K562 (cell line): Measurements from ENCODE around the gene TIPIN. TPM values are rescaled to one million over a fixed set of nuclear protein-coding genes. Genes with fewer than 3 reads are reported as not detected.
A peak's percentile ranks its signal among the peaks of the same experiment; 100 is the strongest.

ENCODE experiments used
- ETS2 ChIP-seq: IDR thresholded peaks from 2 replicates; pipeline ENCODE4 v1.6.1; 2016; ENCODE audit warnings: borderline replicate concordance, missing genetic modification characterization, mild to moderate bottlenecking, moderate library complexity, missing compliant biosample characterization; ENCODE audit not compliant: poor library complexity, severe bottlenecking
- FOXM1 ChIP-seq, 2 experiments: fragments of 450-650 bp in 1 of 2; sonication (generic) in 1 of 2; formaldehyde crosslinking in 1 of 2; IDR thresholded peaks; 2 replicates each; pipeline versions ENCODE4 v1.6.1 to v1.9.0; 2017 to 2022; ENCODE audit warnings: low read depth in 2 of 2, mild to moderate bottlenecking in 2 of 2, missing genetic modification reagents in 1 of 2, moderate library complexity in 1 of 2
- GABPB2 ChIP-seq: fragments of 250-450 bp; sonication (Bioruptor Pico); conservative IDR thresholded peaks from 2 replicates; pipeline ENCODE4 v1.5.1; 2021; ENCODE audit warnings: mild to moderate bottlenecking
- HMGN3 ChIP-seq: IDR thresholded peaks from 2 replicates; pipeline ENCODE4 v1.6.1; 2011; ENCODE audit warnings: borderline replicate concordance, low read depth, mild to moderate bottlenecking, mixed read lengths, low read length; ENCODE audit not compliant: insufficient read length; ENCODE audit errors: extremely low read depth
- HSF4 ChIP-seq: fragments of 250-450 bp; sonication (Bioruptor Pico); IDR thresholded peaks from 2 replicates; pipeline ENCODE4 v2.1.2; 2022; ENCODE audit warnings: mild to moderate bottlenecking, moderate library complexity, borderline replicate concordance
- JUND ChIP-seq, 2 experiments: IDR thresholded peaks; 2 replicates in 1 of 2; 3 replicates in 1 of 2; pipeline ENCODE4 v1.6.1; 2011; ENCODE audit warnings: borderline replicate concordance in 2 of 2, low read depth in 2 of 2, low read length in 2 of 2, improper control_type of control experiment in 1 of 2, missing biosample characterization in 1 of 2, missing genetic modification characterization in 1 of 2, missing genetic modification reagents in 1 of 2
- MAZ ChIP-seq, 2 experiments: fragments of 450-650 bp in 1 of 2; sonication (generic) in 1 of 2; formaldehyde crosslinking; IDR thresholded peaks in 1 of 2; conservative IDR thresholded peaks in 1 of 2; 2 replicates each; pipeline versions ENCODE4 v1.4.0 to v1.5.0; 2020; ENCODE audit warnings: mild to moderate bottlenecking in 1 of 2, missing genetic modification reagents in 1 of 2
- PCBP2 ChIP-seq: fragments of 200-400 bp; formaldehyde crosslinking; IDR thresholded peaks from 2 replicates; pipeline ENCODE4 v1.6.1; 2018; ENCODE audit warnings: low read length, low read depth, mild to moderate bottlenecking, moderate library complexity; ENCODE audit not compliant: poor library complexity, severe bottlenecking
- POLR2G ChIP-seq: fragments of 200-400 bp; formaldehyde crosslinking; IDR thresholded peaks from 2 replicates; pipeline ENCODE4 v1.6.1; 2017; ENCODE audit warnings: low read depth, mild to moderate bottlenecking, antibody characterized with exemption, low read length, moderate library complexity
- PTRF ChIP-seq: fragments of 450-650 bp; IDR thresholded peaks from 2 replicates; pipeline ENCODE4 v1.6.1; 2016; ENCODE audit warnings: mild to moderate bottlenecking, missing genetic modification characterization, missing compliant biosample characterization
- PYGO2 ChIP-seq: fragments of 450-650 bp; IDR thresholded peaks from 2 replicates; pipeline ENCODE4 v1.6.1; 2016; ENCODE audit warnings: mild to moderate bottlenecking, missing genetic modification characterization, moderate library complexity, missing compliant biosample characterization
- SMAD4 ChIP-seq: fragments of 250-450 bp; sonication (Bioruptor Pico); conservative IDR thresholded peaks from 2 replicates; pipeline ENCODE4 v1.8.0; 2021; ENCODE audit warnings: inconsistent platforms, mild to moderate bottlenecking, moderate library complexity
- SPI1 ChIP-seq: IDR thresholded peaks from 2 replicates; pipeline ENCODE4 v1.6.1; 2011; ENCODE audit warnings: low read depth, low read length, control low read depth, borderline replicate concordance
- STAT5A ChIP-seq: IDR thresholded peaks from 2 replicates; pipeline ENCODE4 v1.6.1; 2012; ENCODE audit warnings: low read length, inconsistent platforms, borderline replicate concordance
- TEAD4 ChIP-seq, 2 experiments: sonication (generic) in 1 of 2; formaldehyde crosslinking in 1 of 2; IDR thresholded peaks; 2 replicates each; pipeline versions ENCODE4 v1.6.1 to v1.8.0; 2012 to 2022; ENCODE audit warnings: borderline replicate concordance in 1 of 2, inconsistent platforms in 1 of 2, low read length in 1 of 2, mild to moderate bottlenecking in 1 of 2, missing genetic modification reagents in 1 of 2
- XRCC5 ChIP-seq: fragments of 200-400 bp; formaldehyde crosslinking; IDR thresholded peaks from 2 replicates; pipeline ENCODE4 v1.6.1; 2017; ENCODE audit warnings: low read depth, mild to moderate bottlenecking, low read length
- ZNF197 ChIP-seq: fragments of 200-800 bp; sonication (Bioruptor generic); IDR thresholded peaks from 2 replicates; pipeline ENCODE4 v1.6.1; 2016; ENCODE audit warnings: low read depth, missing genetic modification characterization, missing compliant biosample characterization
- ZNF436 ChIP-seq: fragments of 250-450, 450-650 bp; sonication (Bioruptor Pico); formaldehyde crosslinking; IDR thresholded peaks from 2 replicates; pipeline ENCODE4 v1.7.0; 2020; ENCODE audit warnings: mild to moderate bottlenecking
- polyA plus RNA-seq, 8 experiments: library from polyadenylated mRNA; depleted of rRNA in 4 of 8; stranded (reverse) in 5 of 8; unstranded in 3 of 8; fragments of >200 nt; fragmentation: Nextera tagmentation in 2 of 8; fragmentation: Illumina TruSeq in 1 of 8; extraction: Ambion mirVana in 2 of 8; extraction: Trizol in 1 of 8; gene quantifications; 2 replicates each; pipeline versions ENCODE4 v1.2.1 to v1.2.3, GENCODE V29; 2011 to 2014; ENCODE audit warnings: inconsistent platforms in 1 of 8, missing spikeins in 1 of 8
- total RNA-seq, 7 experiments: library from RNA; depleted of rRNA in 6 of 7; stranded (reverse); fragments of >200 nt in 6 of 7; fragmentation: Illumina TruSeq in 2 of 7; extraction: Trizol in 2 of 7; gene quantifications; 2 replicates each; pipeline versions ENCODE4 v1.2.1 to v1.2.3, GENCODE V29; 2011 to 2021; ENCODE audit warnings: low replicate concordance in 1 of 7
- TF ChIP-seq, protein P1 (sequence below): fragments of 250-450 bp; sonication (Bioruptor Pico); IDR thresholded peaks from 2 replicates; pipeline ENCODE4 v1.8.0; 2021; ENCODE audit warnings: borderline replicate concordance, mild to moderate bottlenecking, moderate library complexity; ENCODE audit not compliant: poor library complexity, severe bottlenecking
- TF ChIP-seq, protein P2 (sequence below): sonication (generic); formaldehyde crosslinking; IDR thresholded peaks from 2 replicates; pipeline ENCODE4 v1.8.1; 2022; ENCODE audit warnings: missing genetic modification reagents
- TF ChIP-seq, protein P3 (sequence below), 2 experiments: fragments of 450-650 bp in 1 of 2; sonication (generic) in 1 of 2; formaldehyde crosslinking in 1 of 2; IDR thresholded peaks in 1 of 2; conservative IDR thresholded peaks in 1 of 2; 2 replicates each; pipeline versions ENCODE4 v1.6.1 to v1.8.1; 2016 to 2023; ENCODE audit warnings: mild to moderate bottlenecking in 2 of 2, moderate library complexity in 2 of 2, inconsistent platforms in 1 of 2, missing genetic modification reagents in 1 of 2

TIPIN gene
- total and polyA plus RNA-seq, 9 of the 15 experiments (the other 6 are each of a cell fraction or from before 2014, with no cell fraction given), result 22.9 to 61.4 (median 42.0) TPM

DNA sequence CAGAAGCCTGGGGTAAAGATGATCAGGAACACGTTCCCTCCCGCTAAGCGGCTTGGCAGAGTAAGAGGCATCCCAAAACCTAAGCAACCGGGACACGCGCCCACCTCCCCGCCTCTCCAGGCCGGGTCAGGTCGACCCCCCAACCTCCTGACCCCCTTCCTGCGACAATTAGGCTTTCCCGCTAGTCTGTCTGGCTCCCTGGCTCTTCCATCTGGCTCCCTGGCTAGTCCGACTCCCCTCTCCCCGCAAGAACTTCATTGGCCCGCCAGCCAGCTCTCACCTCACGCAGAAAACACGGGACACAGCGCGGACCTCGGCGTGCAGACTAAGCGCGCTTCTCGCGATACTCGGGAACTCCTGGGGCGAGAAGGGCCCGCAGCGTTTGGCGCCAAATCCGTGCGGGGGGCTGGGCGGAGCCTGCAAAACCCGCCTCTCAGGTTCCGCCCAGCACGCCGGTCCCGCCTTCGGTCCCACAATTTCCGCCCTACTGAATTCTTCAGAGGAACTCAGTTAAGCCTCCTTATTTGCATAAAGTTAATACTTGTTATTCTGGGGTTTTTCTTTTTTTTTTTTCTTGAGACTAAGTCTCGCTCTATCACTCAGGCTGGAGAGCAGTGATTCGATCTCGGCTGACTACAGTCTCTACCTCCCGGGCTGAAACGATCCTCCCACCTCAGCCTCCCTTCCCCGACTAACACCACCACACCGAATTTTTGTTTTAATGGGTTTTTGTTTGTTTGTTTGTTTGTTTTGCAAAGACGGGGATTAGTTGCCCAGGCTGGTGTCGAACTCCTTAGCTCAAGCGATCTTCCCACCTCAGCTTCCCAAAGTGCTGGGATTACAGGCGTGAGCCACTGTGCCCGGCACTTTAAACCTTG lies at the start of gene TIPIN (continued):
- TF ChIP-seq ETS2 (tag) (no peak), GABPB2 (CRISPR knock-in tag) (no peak), JUND (IDR thresholded peaks at IDR 0.05; ENCODE audit: borderline replicate concordance, low read depth, low read length) (peak; percentile 3; the same call in 1 of the 2 replicates), JUND (tag; IDR thresholded peaks at IDR 0.05; ENCODE audit: borderline replicate concordance, low read depth, low read length) (no peak; the same call in 2 of the 3 replicates), POLR2G (peak; percentile 97), SMAD4 (CRISPR knock-in tag) (no peak; the same call in 1 of the 2 replicates), MAZ (CRISPR knock-in tag; conservative IDR thresholded peaks at IDR 0.05 in 1 of 2, IDR thresholded peaks at IDR 0.05 in 1 of 2) (peak; percentile 56 to 75; a peak in 3 of 4 replicates), TEAD4 (IDR thresholded peaks at IDR 0.05; ENCODE audit: low read length) (no peak), TEAD4 (CRISPR knock-in tag; IDR thresholded peaks at IDR 0.05; ENCODE audit: borderline replicate concordance) (no peak), XRCC5 (no peak), PCBP2 (no peak), HMGN3 (peak; percentile 79), SPI1 (no peak), STAT5A (no peak), ZNF197 (CRISPR knock-in tag) (no peak), FOXM1 (IDR thresholded peaks at IDR 0.05; ENCODE audit: low read depth) (0 out of 2 replicates have a peak, but pooled peaks have one; percentile 27), FOXM1 (CRISPR knock-in tag; IDR thresholded peaks at IDR 0.05; ENCODE audit: low read depth) (no peak), ZNF436 (CRISPR knock-in tag) (no peak), PYGO2 (tag) (no peak), PTRF (tag) (no peak), HSF4 (CRISPR knock-in tag) (no peak)
- TF ChIP-seq, protein P1, sequence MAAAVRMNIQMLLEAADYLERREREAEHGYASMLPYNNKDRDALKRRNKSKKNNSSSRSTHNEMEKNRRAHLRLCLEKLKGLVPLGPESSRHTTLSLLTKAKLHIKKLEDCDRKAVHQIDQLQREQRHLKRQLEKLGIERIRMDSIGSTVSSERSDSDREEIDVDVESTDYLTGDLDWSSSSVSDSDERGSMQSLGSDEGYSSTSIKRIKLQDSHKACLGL, result no peak
- TF ChIP-seq, protein P2, sequence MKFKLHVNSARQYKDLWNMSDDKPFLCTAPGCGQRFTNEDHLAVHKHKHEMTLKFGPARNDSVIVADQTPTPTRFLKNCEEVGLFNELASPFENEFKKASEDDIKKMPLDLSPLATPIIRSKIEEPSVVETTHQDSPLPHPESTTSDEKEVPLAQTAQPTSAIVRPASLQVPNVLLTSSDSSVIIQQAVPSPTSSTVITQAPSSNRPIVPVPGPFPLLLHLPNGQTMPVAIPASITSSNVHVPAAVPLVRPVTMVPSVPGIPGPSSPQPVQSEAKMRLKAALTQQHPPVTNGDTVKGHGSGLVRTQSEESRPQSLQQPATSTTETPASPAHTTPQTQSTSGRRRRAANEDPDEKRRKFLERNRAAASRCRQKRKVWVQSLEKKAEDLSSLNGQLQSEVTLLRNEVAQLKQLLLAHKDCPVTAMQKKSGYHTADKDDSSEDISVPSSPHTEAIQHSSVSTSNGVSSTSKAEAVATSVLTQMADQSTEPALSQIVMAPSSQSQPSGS (CRISPR knock-in tag), result no peak
- TF ChIP-seq, protein P3, sequence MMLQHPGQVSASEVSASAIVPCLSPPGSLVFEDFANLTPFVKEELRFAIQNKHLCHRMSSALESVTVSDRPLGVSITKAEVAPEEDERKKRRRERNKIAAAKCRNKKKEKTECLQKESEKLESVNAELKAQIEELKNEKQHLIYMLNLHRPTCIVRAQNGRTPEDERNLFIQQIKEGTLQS (IDR thresholded peaks at IDR 0.05), result no peak
- TF ChIP-seq, protein P3 (CRISPR knock-in tag; conservative IDR thresholded peaks at IDR 0.05), result 0 out of 2 replicates have a peak, but pooled peaks have one; percentile 40
